ENCODE measurements around the gene CD9. TPM values are rescaled to one million over a fixed set of nuclear protein-coding genes. Genes with fewer than 3 reads are reported as not detected.

CD9 gene
- polyA plus RNA-seq, 1 of the 3 experiments (the other 2 are of a cell fraction), result 76.6 TPM

DNA sequence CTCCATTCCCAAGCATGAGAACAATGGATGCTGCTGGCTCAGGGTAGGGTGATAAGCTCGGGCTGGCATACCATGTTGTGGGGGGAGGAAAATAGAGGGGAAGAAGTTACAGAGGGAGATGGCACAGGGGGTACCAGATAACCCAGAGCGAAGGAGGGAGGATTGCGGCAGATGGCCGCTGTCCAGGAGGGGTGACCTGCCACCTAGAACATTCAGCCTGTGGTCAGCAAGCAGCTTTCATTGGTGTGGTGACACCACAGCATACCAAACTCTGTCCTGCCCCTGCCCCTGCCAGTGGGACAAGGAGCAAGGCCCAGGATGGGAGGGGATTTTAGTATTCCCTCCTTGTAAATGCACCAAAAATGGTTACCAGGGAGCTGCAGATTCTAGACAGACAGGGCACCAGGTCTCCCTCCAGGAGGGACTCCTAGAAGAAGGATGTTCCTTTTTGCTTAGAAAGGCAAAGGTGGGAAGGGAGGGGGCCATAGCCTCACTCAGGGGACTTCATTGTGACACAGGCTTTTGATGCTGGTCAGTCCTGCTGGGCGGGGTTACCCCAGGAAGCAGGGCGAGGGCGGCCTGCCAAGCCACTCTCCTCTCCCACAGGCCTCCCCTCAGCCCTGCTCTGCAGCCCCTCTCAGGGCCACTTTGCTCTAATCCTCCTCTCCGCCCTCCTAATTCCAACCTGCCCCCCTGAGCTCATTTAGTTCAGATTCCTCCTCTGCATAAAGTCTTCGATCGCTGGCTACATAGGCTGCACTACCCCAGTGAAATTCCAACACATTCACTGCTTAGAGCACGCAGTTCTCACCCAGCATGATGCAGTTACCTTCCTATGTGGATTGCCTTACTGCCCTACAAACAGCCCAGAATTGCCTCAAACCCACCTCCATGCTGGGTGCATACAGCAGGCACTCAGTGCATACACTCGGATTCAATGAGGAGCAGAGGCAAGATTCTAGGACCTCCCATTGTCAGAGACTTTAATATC lies 74.3 kb downstream of the CD9 start:
- peaks cover 12 to 28% of the 10 kb centered on the region in 2 experiments; a peak in 3 of 4 replicates for H3K4me1 ChIP-seq (ENCODE audit: control insufficient read depth in 1 of 2, insufficient read depth in 2 of 2, low read depth in 1 of 2, low read length in 1 of 2)
- H3K9me2 ChIP-seq, result no peaks in the 10 kb centered on the region
- H3F3A ChIP-seq (replicated peaks; ENCODE audit: insufficient read depth), result peaks cover 13% of the 10 kb centered on the region
- no peaks in the 10 kb centered on the region for H4K20me1 ChIP-seq (ENCODE audit: insufficient read depth)
- no peaks in the 10 kb centered on the region for H3K9me3 ChIP-seq
- no peak overlapping the region for H3K4me2 ChIP-seq
- no peak overlapping the region for H2AFZ ChIP-seq (ENCODE audit: low read depth)
- H3K4me3 ChIP-seq (ENCODE audit: low read depth in 2 of 2, low read length in 1 of 2), result no peak overlapping the region
- 89% methylated on average over 11 of the region's 12 CpGs for WGBS (ENCODE audit: low lambda C conversion rate)
- no peaks in the 10 kb centered on the region for H3K27me3 ChIP-seq (ENCODE audit: insufficient read depth)
- H3K36me3 ChIP-seq (replicated peaks in 1 of 2; ENCODE audit: control insufficient read depth in 1 of 2, insufficient read depth in 2 of 2, low read length in 1 of 2), result no peaks in the 10 kb centered on the region
- CTCF ChIA-PET, result interaction anchor here (0.7 to 8.8 kb wide), 10 partner anchors 10 to 228 kb away, joined by 3 to 299 read pairs (median 4); partner anchors contain the start of gene CD9
- TF ChIP-seq, protein P1, sequence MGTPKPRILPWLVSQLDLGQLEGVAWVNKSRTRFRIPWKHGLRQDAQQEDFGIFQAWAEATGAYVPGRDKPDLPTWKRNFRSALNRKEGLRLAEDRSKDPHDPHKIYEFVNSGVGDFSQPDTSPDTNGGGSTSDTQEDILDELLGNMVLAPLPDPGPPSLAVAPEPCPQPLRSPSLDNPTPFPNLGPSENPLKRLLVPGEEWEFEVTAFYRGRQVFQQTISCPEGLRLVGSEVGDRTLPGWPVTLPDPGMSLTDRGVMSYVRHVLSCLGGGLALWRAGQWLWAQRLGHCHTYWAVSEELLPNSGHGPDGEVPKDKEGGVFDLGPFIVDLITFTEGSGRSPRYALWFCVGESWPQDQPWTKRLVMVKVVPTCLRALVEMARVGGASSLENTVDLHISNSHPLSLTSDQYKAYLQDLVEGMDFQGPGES (IDR thresholded peaks at IDR 0.05; ENCODE audit: low read depth, low read length), result no peak
- no peak for TF ChIP-seq JUND (IDR thresholded peaks at IDR 0.05)
- DNase-seq, result no peak
- POLR2A ChIA-PET, result no interaction called here
- no peak overlapping the region for H3K9ac ChIP-seq
- no peak overlapping the region for H3K27ac ChIP-seq (ENCODE audit: low read depth in 2 of 2, low read length in 1 of 2)
- H3K79me2 ChIP-seq (ENCODE audit: insufficient read depth), result no peaks in the 10 kb centered on the region

DNA sequence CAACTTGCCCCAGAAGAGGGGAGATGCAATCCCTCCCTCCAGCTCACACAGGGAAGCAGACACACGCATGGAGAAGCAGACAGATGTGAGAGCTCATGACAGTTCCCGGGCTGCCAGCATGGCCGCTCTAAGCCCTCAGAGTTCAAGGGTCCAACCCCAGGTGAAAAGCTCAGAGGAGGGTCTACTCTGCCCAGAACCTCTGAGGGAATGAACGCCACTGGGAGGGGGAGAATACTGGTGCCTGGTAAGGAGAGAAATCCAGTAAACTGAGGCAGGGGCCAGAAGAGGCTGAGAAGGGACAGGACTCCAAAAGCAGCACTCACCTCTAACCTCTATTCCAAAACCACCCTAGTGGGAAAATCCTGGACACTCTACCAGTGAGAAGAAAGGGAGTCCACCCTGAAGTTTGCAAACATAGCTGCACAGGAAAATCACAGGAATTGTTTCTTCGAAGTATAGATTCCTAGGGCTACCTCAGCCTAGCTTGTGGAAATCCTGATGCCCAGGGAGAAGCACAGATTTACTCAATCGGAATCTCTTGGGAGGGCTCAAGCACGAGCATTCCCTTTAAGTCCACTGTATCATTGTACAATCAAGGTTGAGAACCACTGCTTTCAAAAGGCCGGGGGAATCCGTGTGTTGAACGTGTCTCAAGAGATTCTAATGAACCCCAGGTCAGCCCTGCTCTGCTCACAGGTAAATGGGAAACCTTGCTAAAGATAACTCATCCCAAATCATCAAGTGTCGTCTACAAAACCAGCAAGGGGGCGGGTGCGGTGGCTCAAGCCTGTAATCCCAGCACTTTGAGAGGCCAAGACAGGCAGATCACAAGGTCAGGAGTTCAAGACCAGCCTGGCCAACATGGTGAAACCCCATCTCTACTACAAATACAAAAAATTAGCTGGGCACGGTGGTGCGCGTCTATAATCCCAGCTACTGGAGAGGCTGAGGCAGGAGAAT lies 76.0 kb downstream of the CD9 start:
- ChIA-PET CTCF (interaction anchor here (0.8 to 8.8 kb wide), 11 partner anchors 9 to 237 kb away, joined by 3 to 299 read pairs (median 17); partner anchors contain the start of gene CD9), POLR2A (no interaction called here)
- H2AFZ ChIP-seq (ENCODE audit: low read depth), result no peak overlapping the region
- no peak overlapping the region for H3K4me3 ChIP-seq (ENCODE audit: low read depth in 2 of 2, low read length in 1 of 2)
- H4K20me1 ChIP-seq (ENCODE audit: insufficient read depth), result no peaks in the 10 kb centered on the region
- no peaks in the 10 kb centered on the region for H3K9me2 ChIP-seq
- H3F3A ChIP-seq (replicated peaks; ENCODE audit: insufficient read depth), result peaks cover 21% of the 10 kb centered on the region
- H3K4me1 ChIP-seq (ENCODE audit: control insufficient read depth in 1 of 2, insufficient read depth in 2 of 2, low read depth in 1 of 2, low read length in 1 of 2), result peaks cover 26 to 37% of the 10 kb centered on the region in 2 experiments; a peak in 3 of 4 replicates
- H3K9me3 ChIP-seq, result no peaks in the 10 kb centered on the region
- no peaks in the 10 kb centered on the region for H3K79me2 ChIP-seq (ENCODE audit: insufficient read depth)
- H3K36me3 ChIP-seq (replicated peaks in 1 of 2; ENCODE audit: control insufficient read depth in 1 of 2, insufficient read depth in 2 of 2, low read length in 1 of 2), result no peaks in the 10 kb centered on the region
- TF ChIP-seq RAD21 (IDR thresholded peaks at IDR 0.05; ENCODE audit: low read length) (no peak), TAF1 (IDR thresholded peaks at IDR 0.05; ENCODE audit: borderline replicate concordance, low read depth, low read length) (no peak), CHD2 (IDR thresholded peaks at IDR 0.05; ENCODE audit: low read length, partially characterized antibody) (no peak), FOXM1 (IDR thresholded peaks at IDR 0.05; ENCODE audit: low read depth) (no peak), FOXJ3 (CRISPR knock-in tag; IDR thresholded peaks at IDR 0.05) (no peak), RXRA (IDR thresholded peaks at IDR 0.05; ENCODE audit: borderline replicate concordance, low read depth) (no peak), RCOR1 (IDR thresholded peaks at IDR 0.05; ENCODE audit: low read length) (no peak), FOSL2 (IDR thresholded peaks at IDR 0.05; ENCODE audit: borderline replicate concordance, low read depth) (no peak), TEAD4 (IDR thresholded peaks at IDR 0.05; ENCODE audit: borderline replicate concordance, insufficient read depth) (no peak), GABPA (IDR thresholded peaks at IDR 0.05; ENCODE audit: low read depth) (no peak), JUND (IDR thresholded peaks at IDR 0.05) (no peak)
- TF ChIP-seq, protein P2, sequence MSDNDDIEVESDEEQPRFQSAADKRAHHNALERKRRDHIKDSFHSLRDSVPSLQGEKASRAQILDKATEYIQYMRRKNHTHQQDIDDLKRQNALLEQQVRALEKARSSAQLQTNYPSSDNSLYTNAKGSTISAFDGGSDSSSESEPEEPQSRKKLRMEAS (IDR thresholded peaks at IDR 0.05; ENCODE audit: low read depth), result no peak
- TF ChIP-seq, protein P1 (IDR thresholded peaks at IDR 0.05; ENCODE audit: low read depth, low read length), result no peak
- TF ChIP-seq, protein P3, sequence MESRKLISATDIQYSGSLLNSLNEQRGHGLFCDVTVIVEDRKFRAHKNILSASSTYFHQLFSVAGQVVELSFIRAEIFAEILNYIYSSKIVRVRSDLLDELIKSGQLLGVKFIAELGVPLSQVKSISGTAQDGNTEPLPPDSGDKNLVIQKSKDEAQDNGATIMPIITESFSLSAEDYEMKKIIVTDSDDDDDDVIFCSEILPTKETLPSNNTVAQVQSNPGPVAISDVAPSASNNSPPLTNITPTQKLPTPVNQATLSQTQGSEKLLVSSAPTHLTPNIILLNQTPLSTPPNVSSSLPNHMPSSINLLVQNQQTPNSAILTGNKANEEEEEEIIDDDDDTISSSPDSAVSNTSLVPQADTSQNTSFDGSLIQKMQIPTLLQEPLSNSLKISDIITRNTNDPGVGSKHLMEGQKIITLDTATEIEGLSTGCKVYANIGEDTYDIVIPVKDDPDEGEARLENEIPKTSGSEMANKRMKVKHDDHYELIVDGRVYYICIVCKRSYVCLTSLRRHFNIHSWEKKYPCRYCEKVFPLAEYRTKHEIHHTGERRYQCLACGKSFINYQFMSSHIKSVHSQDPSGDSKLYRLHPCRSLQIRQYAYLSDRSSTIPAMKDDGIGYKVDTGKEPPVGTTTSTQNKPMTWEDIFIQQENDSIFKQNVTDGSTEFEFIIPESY (IDR thresholded peaks at IDR 0.05; ENCODE audit: borderline replicate concordance, low read depth), result no peak
- H3K27me3 ChIP-seq (ENCODE audit: insufficient read depth), result no peaks in the 10 kb centered on the region
- H3K27ac ChIP-seq (ENCODE audit: low read depth in 2 of 2, low read length in 1 of 2), result no peak overlapping the region
- no peak overlapping the region for H3K4me2 ChIP-seq
- no peak overlapping the region for H3K9ac ChIP-seq
- WGBS (ENCODE audit: low lambda C conversion rate), result 81% methylated on average over 16 of the region's 16 CpGs
- no peak for DNase-seq
